Neuronal stem cell (in vitro differentiated cells): Measurements from ENCODE around the gene SZRD1.

Experiments used
- DNase-seq: peaks from one replicate; pipeline ENCODE4 v3.0.0-alpha.2; 2013; ENCODE audit warnings: low spot score
- H2AFZ ChIP-seq: one replicate; pipeline ENCODE4 v1.6.1; 2013; ENCODE audit warnings: mild to moderate bottlenecking, low read length, inconsistent platforms
- H2AK5ac ChIP-seq: 2 replicates; pipeline ENCODE4 v1.6.1; 2013; ENCODE audit warnings: low read depth, mild to moderate bottlenecking, inconsistent platforms, low read length, moderate library complexity, mixed read lengths
- H2BK120ac ChIP-seq: 2 replicates; pipeline ENCODE4 v1.6.1; 2013; ENCODE audit warnings: low read depth, mild to moderate bottlenecking, inconsistent platforms, low read length, moderate library complexity, mixed read lengths
- H2BK12ac ChIP-seq: one replicate; pipeline ENCODE4 v1.6.1; 2013; ENCODE audit warnings: low read length, inconsistent platforms
- H2BK15ac ChIP-seq: 2 replicates; pipeline ENCODE4 v1.6.1; 2013; ENCODE audit warnings: mild to moderate bottlenecking, low read length, inconsistent platforms, mixed read lengths
- H2BK5ac ChIP-seq: one replicate; pipeline ENCODE4 v1.6.1; 2013; ENCODE audit warnings: inconsistent platforms, mild to moderate bottlenecking, low read length, moderate library complexity
- H3K14ac ChIP-seq: one replicate; pipeline ENCODE4 v1.6.1; 2013; ENCODE audit warnings: low read length, inconsistent platforms
- H3K18ac ChIP-seq: 2 replicates; pipeline ENCODE4 v1.6.1; 2013; ENCODE audit warnings: low read length, inconsistent platforms
- H3K23ac ChIP-seq: 2 replicates; pipeline ENCODE4 v1.6.1; 2013; ENCODE audit warnings: low read depth, mild to moderate bottlenecking, mixed read lengths, low read length, inconsistent platforms; ENCODE audit not compliant: poor library complexity
- H3K27ac ChIP-seq: replicated peaks from 3 replicates; pipeline ENCODE4 v1.5.1; 2013; ENCODE audit warnings: low read length, inconsistent platforms
- H3K27me3 ChIP-seq, 3 experiments: 2 replicates each; pipeline ENCODE4 v1.6.1; 2013; ENCODE audit warnings: low read length in 3 of 3, mild to moderate bottlenecking in 2 of 3, inconsistent platforms in 1 of 3, low read depth in 1 of 3, mixed read lengths in 1 of 3, moderate library complexity in 1 of 3; ENCODE audit not compliant: control insufficient read depth in 3 of 3, insufficient read depth in 3 of 3
- H3K36me3 ChIP-seq, 2 donors: replicated peaks in 1 of 2; 2 replicates each; pipeline ENCODE4 v1.6.1; 2013; ENCODE audit warnings: low read length in 2 of 2; ENCODE audit not compliant: control insufficient read depth in 2 of 2, insufficient read depth in 2 of 2
- H3K4ac ChIP-seq: 2 replicates; pipeline ENCODE4 v1.6.1; 2013; ENCODE audit warnings: inconsistent platforms, mild to moderate bottlenecking, low read length, moderate library complexity
- H3K4me1 ChIP-seq, 2 donors: 1 replicate in 1 of 2; 2 replicates in 1 of 2; pipeline ENCODE4 v1.6.1; 2013; ENCODE audit warnings: low read length in 2 of 2, low read depth in 1 of 2; ENCODE audit not compliant: control insufficient read depth in 2 of 2, insufficient read depth in 1 of 2
- H3K4me2 ChIP-seq: one replicate; pipeline ENCODE4 v1.6.1; 2013; ENCODE audit warnings: mild to moderate bottlenecking, low read length, inconsistent platforms; ENCODE audit not compliant: insufficient read depth, poor library complexity, severe bottlenecking
- H3K4me3 ChIP-seq, 2 donors: 2 replicates each; pipeline ENCODE4 v1.5.1; 2013; ENCODE audit warnings: low read length in 2 of 2, mild to moderate bottlenecking in 2 of 2, inconsistent platforms in 1 of 2, moderate library complexity in 1 of 2
- H3K79me1 ChIP-seq: one replicate; pipeline ENCODE4 v1.6.1; 2013; ENCODE audit warnings: low read depth, mild to moderate bottlenecking, inconsistent platforms, low read length, moderate library complexity
- H3K9ac ChIP-seq: one replicate; pipeline ENCODE4 v1.6.1; 2013; ENCODE audit warnings: mild to moderate bottlenecking, low read depth, low read length, inconsistent platforms; ENCODE audit not compliant: poor library complexity
- H3K9me3 ChIP-seq, 2 donors: replicated peaks in 1 of 2; 2 replicates each; pipeline versions ENCODE3 to v1.6.1; 2013; ENCODE audit warnings: low read length in 2 of 2, mild to moderate bottlenecking in 2 of 2, inconsistent platforms in 1 of 2, low read depth in 1 of 2, mixed read lengths in 1 of 2, moderate library complexity in 1 of 2; ENCODE audit not compliant: control insufficient read depth in 2 of 2, insufficient read depth in 1 of 2
- H4K8ac ChIP-seq: one replicate; pipeline ENCODE4 v1.6.1; 2013; ENCODE audit warnings: low read depth, mild to moderate bottlenecking, inconsistent platforms, low read length, moderate library complexity
- H4K91ac ChIP-seq: one replicate; pipeline ENCODE4 v1.6.1; 2013; ENCODE audit warnings: low read length, low read depth, mild to moderate bottlenecking, inconsistent platforms; ENCODE audit not compliant: poor library complexity
- WGBS, 2 donors: extraction: QIAGEN DNeasy Blood & Tissue Kit; methylation state at CpG; one replicate each; pipeline ENCODE4 v1.1.7; 2013; ENCODE audit warnings: missing lambda C conversion rate in 2 of 2, mixed read lengths in 1 of 2; ENCODE audit not compliant: insufficient read length in 2 of 2, insufficient replicate concordance in 1 of 2; ENCODE audit errors: extremely low coverage in 2 of 2; 5-methylcytosine and 5-hydroxymethylcytosine counted together

SZRD1 gene

GRCh38 chr1:16380868-16381267 is 13.8 kb downstream of the SZRD1 start:
- H3K14ac ChIP-seq = no peak overlapping the region
- H2BK120ac ChIP-seq = no peak overlapping the region
- H3K4me2 ChIP-seq = no peak overlapping the region
- no peak overlapping the region for H3K23ac ChIP-seq
- no peak overlapping the region for H3K27ac ChIP-seq
- H2AFZ ChIP-seq = no peak overlapping the region
- no peak overlapping the region for H3K9ac ChIP-seq
- peaks cover 0 to 1% of the 10 kb centered on the region in 2 donors for H3K4me1 ChIP-seq
- H3K36me3 ChIP-seq = peaks cover 2 to 35% of the 10 kb centered on the region in 2 donors
- H4K91ac ChIP-seq = no peak overlapping the region
- H3K18ac ChIP-seq = no peak overlapping the region
- H3K4ac ChIP-seq = no peak overlapping the region
- H3K9me3 ChIP-seq = no peaks in the 10 kb centered on the region
- no peak overlapping the region for H2AK5ac ChIP-seq
- H2BK15ac ChIP-seq = no peak overlapping the region
- no peak overlapping the region for H2BK5ac ChIP-seq
- WGBS, 2 donors = no CpG with 5 or more reads among the region's 4 CpGs
- H4K8ac ChIP-seq = no peak overlapping the region
- no peak overlapping the region for H2BK12ac ChIP-seq
- DNase-seq = no peak
- H3K27me3 ChIP-seq = no peaks in the 10 kb centered on the region
- H3K79me1 ChIP-seq = peaks cover 11% of the 10 kb centered on the region
- H3K4me3 ChIP-seq = no peak overlapping the region

- Histone ChIP-seq H3K27me3 (no peaks in the 10 kb centered on the region), H3K79me1 (peaks cover 10% of the 10 kb centered on the region), H2BK120ac (no peak overlapping the region), H2BK5ac (no peak overlapping the region), H3K4me1 (no peaks in the 10 kb centered on the region), H3K18ac (no peak overlapping the region), H2BK12ac (no peak overlapping the region), H2BK15ac (no peak overlapping the region), H4K91ac (no peak overlapping the region), H3K36me3 (peaks cover 2 to 46% of the 10 kb centered on the region in 2 donors), H3K9ac (no peak overlapping the region), H3K14ac (no peak overlapping the region), H3K27ac (no peak overlapping the region), H3K4me3 (no peak overlapping the region), H2AK5ac (no peak overlapping the region), H2AFZ (no peak overlapping the region), H3K4ac (no peak overlapping the region), H4K8ac (no peak overlapping the region), H3K9me3 (no peaks in the 10 kb centered on the region), H3K4me2 (no peak overlapping the region), H3K23ac (no peak overlapping the region)
- DNase-seq = no peak
- WGBS, 2 donors = no CpG with 5 or more reads among the region's 5 CpGs
Observed at GRCh38 chr1:16383888-16384287, 16.8 kb downstream of the SZRD1 start.

- H2BK12ac ChIP-seq = no peak overlapping the region
- H2BK15ac ChIP-seq = no peak overlapping the region
- H3K23ac ChIP-seq = no peak overlapping the region
- no peak overlapping the region for H2AFZ ChIP-seq
- H3K14ac ChIP-seq = no peak overlapping the region
- no peak overlapping the region for H3K27ac ChIP-seq
- H2AK5ac ChIP-seq = no peak overlapping the region
- H2BK5ac ChIP-seq = no peak overlapping the region
- H3K27me3 ChIP-seq = no peaks in the 10 kb centered on the region
- H3K4me1 ChIP-seq = peaks cover 0 to 4% of the 10 kb centered on the region in 2 donors
- H3K18ac ChIP-seq = peak overlapping the region; percentile 4
- no peak overlapping the region for H2BK120ac ChIP-seq
- peaks cover 9% of the 10 kb centered on the region for H3K79me1 ChIP-seq
- H3K9ac ChIP-seq = no peak overlapping the region
- H3K4me3 ChIP-seq = no peak overlapping the region
- no CpG with 5 or more reads among the region's 9 CpGs for WGBS, 2 donors
- no peak overlapping the region for H4K8ac ChIP-seq
- H3K4me2 ChIP-seq = no peak overlapping the region
- no peak overlapping the region for H3K4ac ChIP-seq
- peaks cover 2 to 40% of the 10 kb centered on the region in 2 donors for H3K36me3 ChIP-seq
- H3K9me3 ChIP-seq = no peaks in the 10 kb centered on the region
- H4K91ac ChIP-seq = no peak overlapping the region
- no peak for DNase-seq
Observed at GRCh38 chr1:16385659-16386453, 18.8 kb downstream of the SZRD1 start.

GRCh38 chr1:16386454-16387113 is 19.5 kb downstream of the SZRD1 start:
- peaks cover 0 to 6% of the 10 kb centered on the region in 2 donors for H3K4me1 ChIP-seq
- peaks cover 4 to 46% of the 10 kb centered on the region in 2 donors for H3K36me3 ChIP-seq
- H3K14ac ChIP-seq = no peak overlapping the region
- H3K27me3 ChIP-seq = no peaks in the 10 kb centered on the region
- peaks cover 9% of the 10 kb centered on the region for H3K79me1 ChIP-seq
- H4K8ac ChIP-seq = no peak overlapping the region
- no peak overlapping the region for H3K4me3 ChIP-seq
- no peak overlapping the region for H2AFZ ChIP-seq
- no peak overlapping the region for H3K4ac ChIP-seq
- H2BK15ac ChIP-seq = no peak overlapping the region
- no peaks in the 10 kb centered on the region for H3K9me3 ChIP-seq
- H3K27ac ChIP-seq = no peak overlapping the region
- no peak overlapping the region for H3K23ac ChIP-seq
- DNase-seq = no peak
- no peak overlapping the region for H3K18ac ChIP-seq
- H3K4me2 ChIP-seq = no peak overlapping the region
- no peak overlapping the region for H2BK12ac ChIP-seq
- no peak overlapping the region for H2AK5ac ChIP-seq
- no CpG with 5 or more reads among the region's 5 CpGs for WGBS, 2 donors
- no peak overlapping the region for H3K9ac ChIP-seq
- no peak overlapping the region for H2BK5ac ChIP-seq
- no peak overlapping the region for H2BK120ac ChIP-seq
- no peak overlapping the region for H4K91ac ChIP-seq
